ENCODE results near the gene TMOD3.

DNA sequence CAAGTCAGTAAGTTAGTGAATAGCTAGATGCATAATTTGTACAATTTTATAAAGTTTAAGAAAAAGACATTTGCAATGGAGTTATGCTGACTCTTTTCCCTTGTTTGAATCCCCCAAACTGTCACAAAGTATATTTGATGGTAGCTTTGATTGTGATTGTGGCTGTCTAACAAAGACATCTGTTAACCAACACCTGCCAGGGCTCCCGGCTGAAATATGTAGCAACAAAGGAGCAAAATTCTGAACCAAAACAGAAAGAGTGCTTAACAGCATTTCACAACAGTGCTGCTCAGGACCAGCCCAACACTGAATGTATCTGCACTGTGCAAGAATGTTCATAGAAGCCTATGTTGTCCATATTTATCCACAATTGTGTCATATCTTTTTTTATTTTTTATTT lies 102.7 kb downstream of the TMOD3 start:
- no peak for TF ChIP-seq EZH2 (IDR thresholded peaks at IDR 0.05)
- TF ChIP-seq POLR2AphosphoS5 (IDR thresholded peaks at IDR 0.05; ENCODE audit: borderline replicate concordance, low read depth, low read length): no peak
- no peak for TF ChIP-seq FOXP2 (optimal IDR thresholded peaks at IDR 0.05; ENCODE audit: control extremely low read depth, extremely low read length, insufficient read depth)
